HK-2 (cell line): ENCODE results near the gene THAP7.

Experiments
- DNase-seq: peaks from one replicate; pipeline ENCODE4 v3.0.0-alpha.2; 2018; ENCODE audit not compliant: unreplicated experiment

Gene THAP7

DNA sequence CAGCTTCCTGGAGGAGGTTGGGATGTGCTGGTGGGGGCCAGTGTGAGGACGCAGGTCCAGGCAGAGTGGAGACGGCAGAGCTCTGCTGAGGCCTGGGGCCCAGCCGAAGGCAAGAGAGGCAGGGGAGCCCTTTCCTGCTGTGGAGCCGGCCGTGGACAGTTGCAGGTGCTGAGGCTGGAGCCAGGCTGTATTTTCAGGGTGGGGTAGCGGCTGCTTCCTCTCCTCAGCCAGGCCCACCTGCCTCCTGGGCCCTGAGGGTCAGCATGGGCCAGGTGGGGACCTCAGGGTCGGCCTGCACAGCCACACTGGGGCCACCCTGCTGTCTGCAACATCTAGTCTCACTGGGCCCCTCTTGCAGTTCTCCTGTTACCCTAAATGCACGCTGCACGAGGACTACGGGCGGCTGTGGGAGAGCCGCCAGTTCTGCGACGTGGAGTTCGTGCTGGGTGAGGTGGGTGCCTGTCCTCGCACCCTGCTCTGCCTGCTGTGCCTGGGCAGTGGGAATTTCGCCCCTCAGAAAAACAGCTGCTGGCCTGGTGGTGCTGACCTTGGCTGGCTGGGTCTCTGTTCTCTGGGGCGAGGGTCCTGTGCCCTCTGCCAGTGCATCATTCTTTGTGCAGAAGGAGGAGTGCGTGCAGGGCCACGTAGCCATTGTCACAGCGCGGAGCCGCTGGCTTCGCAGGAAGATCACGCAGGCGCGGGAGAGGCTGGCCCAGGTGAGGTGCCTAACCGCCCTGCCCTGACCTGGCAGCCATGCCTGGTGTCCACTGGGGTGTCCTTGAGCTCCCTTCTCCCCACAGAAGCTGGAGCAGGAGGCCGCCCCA, 8.4 kb downstream of the THAP7 start:
- no peak for DNase-seq

DNA sequence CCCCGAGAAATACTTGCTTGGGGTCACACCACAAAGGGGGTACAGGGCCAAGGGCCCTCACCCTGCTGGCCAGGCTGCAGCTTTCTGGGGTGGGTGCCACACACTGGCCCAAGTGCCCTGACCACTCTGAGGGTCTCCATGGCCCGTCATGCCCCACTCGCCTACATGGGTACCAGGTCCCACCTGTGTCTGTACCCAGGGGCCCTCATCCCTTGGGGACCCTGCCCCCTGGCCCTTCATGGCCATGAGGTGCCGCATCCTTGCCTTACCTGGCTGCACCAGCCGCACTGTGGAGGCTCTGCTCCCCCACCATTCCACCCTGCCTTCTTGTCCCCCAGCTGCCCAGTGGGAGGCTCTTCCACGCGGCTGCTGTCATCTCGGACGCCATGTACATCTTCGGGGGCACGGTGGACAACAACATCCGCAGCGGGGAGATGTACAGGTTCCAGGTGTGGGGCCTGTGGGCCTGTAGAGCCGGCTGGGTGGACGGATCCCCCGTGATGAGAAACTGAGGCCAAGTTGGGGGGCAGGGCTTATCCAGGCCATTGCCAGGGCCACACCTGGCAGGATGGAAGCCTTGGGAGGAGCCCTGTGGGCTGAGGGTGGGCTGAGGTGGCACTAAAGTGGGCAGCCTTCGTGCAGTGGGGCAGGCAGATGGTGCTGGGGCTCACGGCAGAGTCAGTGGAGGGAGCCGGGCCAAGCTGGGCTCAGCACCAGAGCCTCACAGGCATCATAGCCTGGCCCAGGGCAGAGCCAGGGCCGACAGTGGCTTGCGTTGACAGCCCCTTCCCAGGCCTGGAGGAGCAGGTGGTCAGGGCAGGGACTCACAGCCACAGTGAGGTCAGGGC, 9.2 kb downstream of the THAP7 start:
- DNase-seq = no peak

DNA sequence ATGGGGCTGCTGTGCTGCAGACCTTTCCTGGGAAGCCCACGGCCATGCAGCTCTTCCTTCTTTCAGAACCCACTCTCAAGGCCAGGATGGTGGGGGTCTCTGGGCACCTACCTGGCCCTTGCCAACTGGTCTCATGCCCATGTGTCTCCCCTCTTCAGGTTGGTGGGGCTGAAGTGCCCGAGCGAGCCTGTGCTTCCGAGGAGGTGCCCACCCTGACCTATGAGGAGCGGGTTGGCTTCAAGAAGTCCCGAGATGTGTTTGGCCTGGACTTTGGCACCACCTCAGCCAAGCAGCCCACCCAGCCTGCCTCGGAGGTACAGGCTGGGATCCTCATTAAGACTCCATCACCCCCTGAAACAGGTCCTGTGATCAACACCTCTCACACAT, 9.9 kb downstream of the THAP7 start:
- no peak for DNase-seq

DNA sequence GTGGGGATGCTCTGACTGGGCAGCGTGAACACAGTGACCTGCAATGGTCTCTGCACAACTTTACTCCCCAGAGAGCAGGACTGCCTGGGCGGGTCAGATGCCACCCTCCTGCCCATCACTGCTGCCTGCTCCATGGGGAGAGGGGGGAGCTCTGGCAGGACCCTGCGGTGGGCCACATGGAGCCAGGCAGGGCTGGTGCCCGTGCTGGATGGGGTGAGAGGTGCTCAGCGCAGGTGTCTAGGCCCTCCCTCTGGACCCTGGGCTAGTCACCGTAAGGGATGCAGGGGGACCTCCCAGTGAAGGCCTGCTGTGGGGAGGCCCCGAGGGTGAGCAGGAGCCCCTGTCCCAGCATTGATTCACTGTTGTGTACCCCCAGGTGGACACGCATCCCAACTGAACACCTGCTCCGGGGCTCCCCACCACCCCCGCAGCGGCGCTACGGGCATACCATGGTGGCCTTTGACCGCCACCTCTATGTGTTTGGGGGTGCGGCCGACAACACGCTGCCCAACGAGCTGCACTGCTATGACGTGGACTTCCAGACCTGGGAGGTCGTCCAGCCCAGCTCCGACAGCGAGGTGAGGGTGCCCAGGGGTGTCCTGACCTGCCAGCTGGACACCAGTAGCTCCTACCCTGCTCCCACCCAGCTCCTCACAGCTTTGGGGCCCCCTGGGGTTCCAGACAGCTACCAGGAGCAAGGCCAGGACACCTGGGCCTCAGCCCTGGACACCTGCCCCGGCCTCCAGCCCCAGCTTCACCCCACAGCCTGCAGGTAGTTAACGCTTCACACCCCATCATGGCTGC, 10.5 kb downstream of the THAP7 start:
- no peak for DNase-seq

DNA sequence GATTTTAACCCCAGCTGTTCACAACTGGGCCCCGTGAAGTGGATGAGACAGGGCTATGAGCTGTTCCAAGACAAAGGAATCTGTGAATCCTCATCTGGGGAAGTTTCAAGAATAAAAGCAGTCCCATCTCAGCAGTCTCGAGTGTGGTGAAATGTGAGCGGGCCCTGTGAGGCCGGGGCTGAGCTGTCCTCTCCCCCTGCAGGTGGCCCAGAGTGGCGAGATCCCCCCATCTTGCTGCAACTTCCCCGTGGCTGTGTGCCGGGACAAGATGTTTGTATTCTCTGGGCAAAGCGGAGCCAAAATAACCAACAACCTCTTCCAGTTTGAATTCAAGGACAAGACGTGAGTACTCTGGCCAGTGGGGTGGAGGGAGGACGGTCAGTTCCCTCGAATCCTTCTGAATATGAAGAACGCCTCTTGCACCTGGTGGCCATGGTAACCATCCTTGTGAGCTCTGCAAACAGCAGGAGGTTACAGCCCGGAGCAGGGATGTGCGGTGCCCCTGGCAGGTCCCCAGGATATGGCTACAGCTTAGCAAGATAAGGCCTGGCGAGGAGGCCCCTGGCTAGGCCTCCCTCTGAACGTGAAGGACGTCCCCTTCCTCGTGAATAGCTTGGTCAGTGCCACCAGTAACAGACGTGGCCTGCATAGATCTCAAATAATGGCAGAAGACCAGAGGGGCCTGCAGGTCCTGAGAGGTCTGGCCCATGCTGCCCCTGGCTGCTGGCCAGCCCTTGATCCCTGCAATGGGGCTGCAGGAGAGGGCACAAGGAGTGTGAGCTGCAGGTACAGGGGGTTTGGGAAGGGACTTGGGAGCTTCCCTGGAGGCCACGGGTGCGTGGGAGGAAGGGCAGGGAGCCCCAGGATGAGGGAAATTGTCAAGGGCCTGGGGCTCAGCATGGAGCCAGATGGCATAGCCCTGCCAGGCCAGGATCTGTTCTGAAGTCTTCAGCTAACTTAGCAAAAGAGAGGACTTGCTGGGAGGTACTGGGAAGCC, 11.4 kb downstream of the THAP7 start:
- no peak for DNase-seq

DNA sequence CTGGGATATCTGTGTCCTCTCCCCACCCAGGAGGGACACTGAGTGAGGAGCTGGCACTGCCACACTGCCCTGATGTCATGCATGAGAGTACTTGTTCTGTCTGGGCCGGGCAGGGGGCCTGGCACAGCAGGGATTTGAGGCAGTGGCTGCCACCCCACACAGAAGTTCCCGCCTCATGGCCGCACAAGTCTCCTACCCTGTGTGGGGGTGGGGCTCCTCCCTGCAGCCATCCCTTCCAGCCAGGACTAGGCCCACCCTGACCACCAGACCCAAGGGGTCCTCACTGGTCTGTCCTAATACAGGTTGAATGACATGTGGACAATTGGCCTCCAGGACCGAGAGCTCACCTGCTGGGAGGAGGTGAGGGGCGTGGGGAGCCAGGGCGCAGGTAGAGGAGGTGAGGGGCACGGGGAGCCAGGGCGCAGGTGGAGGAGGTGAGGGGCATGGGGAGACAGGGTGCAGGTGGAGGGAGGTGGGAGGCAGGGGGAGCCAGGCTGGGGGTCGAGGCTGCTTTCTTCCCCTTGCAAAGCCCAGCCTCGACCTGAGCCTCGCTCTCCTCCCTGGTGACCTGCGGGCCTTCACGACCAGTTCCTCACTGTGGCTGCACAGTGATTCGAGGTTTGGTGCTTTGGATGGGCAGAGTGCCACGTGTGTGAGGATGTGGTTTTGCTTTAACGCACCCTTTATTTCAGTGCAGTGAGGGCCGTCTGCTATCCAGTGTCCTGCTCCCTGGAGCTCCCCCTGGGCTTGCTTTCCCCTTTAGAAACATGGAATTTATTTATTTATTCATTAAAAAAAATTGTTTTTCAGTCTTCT, 12.4 kb downstream of the THAP7 start:
- DNase-seq = no peak

DNA sequence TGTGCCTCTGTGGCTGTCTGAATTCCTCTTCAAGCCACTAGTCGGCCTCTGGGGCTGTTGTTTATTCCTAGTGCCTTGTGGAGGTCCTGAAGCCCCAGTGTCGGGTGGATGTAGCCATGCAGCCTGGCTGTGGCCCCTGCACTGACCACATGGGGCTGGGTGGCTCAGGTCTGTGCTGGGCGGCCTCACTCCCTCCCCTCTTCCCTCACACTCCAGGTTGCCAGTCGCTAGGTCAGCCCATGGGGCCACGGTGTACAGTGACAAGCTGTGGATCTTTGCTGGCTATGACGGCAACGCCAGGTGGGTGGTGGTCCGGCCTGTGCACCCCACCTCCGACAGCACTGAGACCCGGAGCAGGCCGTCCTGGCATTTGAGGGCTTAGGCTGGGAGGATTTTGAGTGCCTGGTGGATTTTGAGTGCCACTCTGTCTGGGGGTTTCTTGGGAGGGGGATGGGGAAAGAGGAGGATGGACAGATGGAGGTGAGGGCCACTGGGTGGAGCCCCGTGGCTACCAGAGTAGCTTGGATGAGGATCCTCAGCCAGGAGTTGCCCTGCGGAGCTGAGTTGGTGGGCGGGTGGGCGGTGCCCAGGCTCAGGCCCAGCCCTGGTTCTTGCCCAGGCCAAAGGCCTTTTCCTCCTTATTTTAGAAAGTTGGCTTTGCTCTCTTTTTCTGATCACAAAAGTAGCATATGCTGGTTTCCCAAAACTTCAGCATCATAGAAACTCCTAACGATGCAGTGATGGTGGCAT, 13.2 kb downstream of the THAP7 start:
- no peak for DNase-seq

DNA sequence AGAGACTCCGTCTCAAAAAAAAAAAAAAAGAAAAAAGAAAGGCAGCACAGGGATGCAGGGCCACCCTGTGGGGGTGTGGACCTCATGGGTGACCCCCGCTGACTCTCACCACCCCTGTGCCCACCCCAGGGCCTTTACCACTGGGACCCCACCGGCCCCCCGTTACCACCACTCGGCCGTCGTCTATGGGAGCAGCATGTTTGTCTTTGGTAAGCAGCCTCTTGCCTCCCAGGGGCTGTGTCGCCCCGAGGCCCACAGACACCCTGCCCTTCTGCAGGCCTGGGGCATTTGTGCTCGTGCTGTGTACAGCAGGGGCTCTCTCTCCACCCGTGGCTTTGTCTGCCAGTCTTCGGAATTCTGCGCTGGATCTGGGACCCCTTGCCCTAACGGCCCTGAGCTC, 14.5 kb downstream of the THAP7 start:
- no peak for DNase-seq

DNA sequence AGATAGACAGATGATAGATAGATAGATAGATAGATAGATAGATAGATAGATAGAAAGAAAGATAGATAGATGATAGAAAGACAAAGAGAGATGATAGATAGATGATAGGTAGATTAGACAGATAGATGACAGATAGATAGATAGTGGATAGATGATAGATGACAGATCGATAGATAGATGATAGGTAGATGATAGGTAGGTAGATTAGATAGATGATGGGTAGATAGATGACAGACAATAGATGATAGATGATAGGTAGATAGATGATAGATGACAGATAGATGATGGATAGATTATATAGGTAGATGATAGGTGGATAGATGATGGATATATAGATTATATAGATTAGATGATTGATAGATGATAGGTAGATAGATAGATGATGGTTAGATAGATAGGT, 15.6 kb downstream of the THAP7 start:
- DNase-seq = no peak

DNA sequence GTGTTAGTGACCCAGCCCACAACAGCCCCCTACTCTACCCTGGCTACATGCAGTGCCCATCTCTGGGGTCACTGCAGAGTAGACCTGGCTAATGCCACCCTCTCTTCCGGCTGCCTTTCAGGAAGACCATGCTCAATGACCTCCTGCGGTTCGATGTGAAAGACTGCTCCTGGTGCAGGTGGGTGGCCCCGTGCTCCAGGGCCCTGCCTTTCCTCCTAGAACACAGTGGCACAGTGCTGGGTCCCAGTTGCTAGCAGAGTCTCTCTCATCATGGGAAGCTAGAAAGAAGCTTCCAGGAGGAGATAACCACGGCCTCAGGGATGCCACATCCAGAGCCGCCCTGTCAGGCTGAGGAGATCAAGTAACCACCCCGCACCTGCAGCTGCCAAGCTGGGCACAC, 16.2 kb downstream of the THAP7 start:
- DNase-seq = no peak

DNA sequence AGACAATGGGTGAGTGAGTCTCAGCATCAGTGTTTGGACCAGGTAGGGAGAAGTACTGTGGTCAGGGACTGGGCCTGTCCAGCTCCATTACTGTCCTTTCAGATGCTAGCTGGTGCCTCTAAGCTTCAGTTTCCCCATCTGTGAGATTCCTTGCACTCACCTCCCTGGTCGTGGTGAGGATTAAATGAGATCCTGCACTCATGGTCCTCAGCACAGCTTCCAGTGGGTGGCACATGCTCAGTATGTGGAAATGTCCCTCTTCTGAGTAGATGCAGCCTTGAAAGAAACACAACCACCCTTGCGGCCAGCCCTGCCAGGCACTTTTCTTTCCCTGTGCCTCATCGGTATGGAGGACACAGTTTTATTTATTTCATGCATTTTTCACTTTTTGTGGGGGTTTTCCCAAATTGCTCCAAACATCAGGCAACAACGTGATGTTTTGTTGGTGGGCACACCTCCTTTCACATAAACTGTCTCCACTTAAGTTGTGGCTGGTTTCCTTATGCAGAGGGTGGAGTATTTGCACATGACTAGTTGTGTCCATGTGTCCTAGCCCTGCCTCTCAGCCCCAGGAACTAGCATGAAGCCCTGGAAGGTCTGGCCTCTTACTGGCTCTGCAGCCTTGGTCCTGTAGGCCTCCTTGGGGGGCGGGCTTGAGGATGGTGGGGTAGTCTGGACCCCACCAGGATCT, 18.7 kb downstream of the THAP7 start:
- no peak for DNase-seq

DNA sequence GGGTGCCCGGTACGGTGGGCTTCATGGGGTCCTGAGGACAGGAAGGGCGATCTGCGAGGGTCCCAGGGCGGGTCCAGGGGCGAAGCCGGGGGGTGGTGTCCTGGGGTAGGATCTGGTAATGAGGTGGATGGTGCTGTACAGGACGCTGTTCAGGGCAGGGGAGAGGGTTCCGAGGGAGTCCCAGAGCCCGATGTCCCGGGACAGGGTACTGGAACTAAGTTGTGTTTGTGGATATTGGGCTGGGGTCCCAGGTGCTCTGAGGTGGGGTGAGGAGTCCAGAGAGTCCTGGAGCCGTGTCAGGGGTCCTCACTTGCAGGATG, 19.4 kb downstream of the THAP7 start:
- no peak for DNase-seq

DNA sequence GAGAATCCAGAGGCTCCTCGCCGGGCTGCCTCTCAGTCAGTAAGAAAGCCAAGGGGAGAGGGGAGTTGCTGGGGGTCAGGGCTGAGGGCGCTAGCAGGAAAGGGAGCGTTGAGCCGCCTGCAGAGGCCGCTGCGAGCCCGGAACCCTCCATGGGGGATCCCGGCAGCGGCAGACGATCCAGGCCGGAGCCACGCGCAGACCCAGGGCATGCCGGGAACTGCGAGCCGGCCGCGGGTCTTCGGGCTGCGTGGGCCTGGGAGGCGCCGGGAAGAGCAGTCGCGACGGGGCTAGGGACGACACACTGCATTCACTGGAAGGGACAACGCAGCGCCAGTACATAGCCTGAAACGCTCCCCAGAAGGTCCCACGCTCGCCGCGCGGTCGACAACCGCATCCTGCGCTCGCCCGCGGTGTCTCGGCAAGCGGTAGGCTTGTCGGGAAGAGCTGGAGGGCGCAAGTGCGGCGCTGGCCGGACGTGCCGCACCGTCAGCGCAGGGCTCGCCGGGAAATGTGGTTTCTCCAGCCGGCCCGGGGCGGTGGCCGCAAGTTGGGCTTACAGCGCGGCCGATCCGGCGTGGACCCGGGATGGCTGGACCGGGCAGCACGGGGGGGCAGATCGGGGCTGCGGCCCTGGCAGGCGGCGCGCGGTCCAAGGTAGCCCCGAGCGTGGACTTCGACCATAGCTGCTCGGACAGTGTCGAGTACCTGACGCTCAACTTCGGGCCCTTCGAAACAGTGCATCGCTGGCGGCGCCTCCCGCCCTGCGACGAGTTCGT, 19.9 kb downstream of the THAP7 start, which contains the start of gene LZTR1:
LZTR1 (plus strand) TSS at position 511 of the 776 bp plus-strand sequence; CDS start at position 586, 75 bp downstream.
- DNase-seq = peak; percentile 77

DNA sequence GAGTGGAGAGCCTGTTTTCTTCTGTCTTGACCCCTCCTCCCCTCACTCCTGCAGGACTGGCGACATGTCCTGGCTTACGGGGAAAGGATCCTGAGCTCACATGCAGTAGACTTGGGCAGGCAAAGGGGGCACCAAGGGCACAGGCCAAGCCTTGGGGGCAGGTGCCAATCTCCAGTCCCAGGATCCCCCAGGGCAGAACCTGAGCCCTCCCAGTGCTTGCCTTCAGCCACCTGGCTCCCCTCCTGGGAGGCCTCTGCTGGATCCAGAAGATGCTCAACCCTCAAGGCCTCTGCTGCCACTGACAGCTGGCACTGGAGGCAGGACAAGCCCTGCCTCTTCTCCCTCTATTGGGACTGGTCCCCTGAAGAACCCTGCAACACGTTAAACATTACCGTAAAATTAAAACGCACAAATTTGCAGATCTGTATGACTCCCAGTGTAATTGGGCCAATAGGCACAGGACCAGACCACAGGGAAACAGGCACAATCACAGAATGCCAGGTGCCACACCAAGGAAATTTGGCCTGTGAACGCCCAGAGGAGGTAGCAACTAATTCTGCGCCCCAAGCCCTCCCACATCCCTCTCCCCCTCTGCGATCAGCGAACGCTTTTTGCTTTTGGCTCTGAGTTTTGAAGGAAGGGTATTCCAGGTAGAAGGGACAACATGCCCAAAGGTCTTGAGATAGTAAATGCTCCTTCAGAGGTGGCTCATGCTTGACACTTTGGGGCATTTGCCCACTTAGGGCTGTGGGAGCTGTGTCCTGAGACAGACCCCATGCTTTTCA, 20.8 kb downstream of the THAP7 start:
- no peak for DNase-seq

DNA sequence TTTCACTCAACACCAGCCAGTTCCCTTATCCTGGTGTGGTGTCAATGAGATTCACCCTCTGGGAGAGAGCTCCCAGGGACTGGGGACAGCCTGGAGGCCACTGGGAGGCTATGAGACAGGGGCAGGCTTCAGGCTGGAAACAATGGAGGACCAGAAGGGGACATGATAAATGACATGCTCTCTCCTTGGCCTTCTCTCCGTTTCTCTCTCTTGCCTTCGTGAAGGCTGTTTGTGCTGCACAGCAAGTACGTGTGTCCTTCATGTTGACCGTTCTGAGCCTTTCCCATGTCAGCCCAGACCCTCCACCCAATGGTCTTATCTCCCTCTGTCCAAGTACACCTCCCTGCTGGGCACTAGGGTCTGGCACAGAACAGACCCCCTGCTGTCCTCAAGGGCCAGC, 21.4 kb downstream of the THAP7 start:
- no peak for DNase-seq

DNA sequence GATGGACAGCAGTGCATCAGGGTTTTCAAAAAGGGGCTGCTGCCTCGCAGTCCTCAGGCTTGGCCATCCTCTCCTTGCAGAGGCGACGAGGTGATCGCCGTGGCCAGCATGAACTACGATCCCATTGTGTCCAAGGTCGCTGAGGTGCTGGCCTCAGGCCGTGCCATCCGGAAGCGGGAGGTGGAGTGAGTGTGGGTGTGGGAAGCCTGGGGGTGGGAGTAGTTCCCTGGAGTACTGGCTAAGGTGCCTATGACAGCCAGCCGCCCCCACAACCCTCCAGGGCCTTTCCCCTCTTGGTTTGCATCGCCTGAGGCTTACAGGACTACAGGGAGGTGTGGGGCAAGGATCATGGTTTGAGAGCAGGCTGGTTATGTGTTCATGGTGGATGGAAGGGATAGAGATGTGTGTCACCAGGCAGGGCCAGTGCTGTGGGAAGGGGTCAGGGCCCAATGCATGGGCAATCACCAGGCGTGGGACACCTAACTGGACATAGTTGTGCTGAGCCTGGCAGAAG, 21.9 kb downstream of the THAP7 start:
- DNase-seq = no peak

DNA sequence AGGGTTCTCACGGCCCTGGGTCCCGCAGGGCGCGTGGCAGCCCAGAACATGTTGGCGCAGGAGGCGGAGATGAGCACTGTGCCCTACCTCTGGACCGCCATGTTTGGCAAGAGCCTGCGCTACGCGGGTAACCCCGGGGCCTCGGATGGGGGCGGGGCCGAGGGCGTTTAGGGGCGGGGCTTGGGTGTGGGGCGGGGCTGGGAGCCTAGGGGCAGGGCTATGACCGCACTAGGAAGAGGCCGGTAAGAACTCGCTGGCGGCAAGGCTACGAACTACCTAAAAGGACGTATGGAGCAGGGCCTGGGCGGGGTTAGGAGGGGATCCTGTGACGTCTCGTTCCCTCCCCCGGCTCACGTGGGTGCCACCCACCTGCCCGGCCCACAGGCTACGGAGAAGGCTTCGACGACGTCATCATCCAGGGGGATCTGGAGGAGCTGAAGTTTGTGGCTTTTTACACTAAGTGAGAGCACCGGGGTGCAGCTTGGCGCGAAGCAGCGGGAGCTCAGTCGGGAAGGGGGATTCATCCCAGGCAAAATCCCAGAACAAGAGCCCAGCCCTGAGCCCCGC, 22.6 kb downstream of the THAP7 start:
- DNase-seq = no peak
